Heart left ventricle (tissue), 13 donors: ENCODE results near the gene CIDEC.

Experiments used
- CTCF ChIP-seq, 12 donors: fragments of 200-600 bp; sonication (generic) in 4 of 12; IDR thresholded peaks; one replicate each; pipeline versions ENCODE4 v1.5.0 to v1.8.0; 2018 to 2022; ENCODE audit warnings: antibody characterized with exemption in 12 of 12, mild to moderate bottlenecking in 5 of 12
- POLR2A ChIP-seq, 2 donors: fragments of 450-650 bp; IDR thresholded peaks; one replicate each; pipeline ENCODE4 v1.6.1; 2017; ENCODE audit warnings: antibody characterized with exemption in 2 of 2, mild to moderate bottlenecking in 2 of 2, moderate library complexity in 2 of 2
- donor health status: ischemic (EF 13 %, LVEDD 7.1; RV severe dilation, severe dysfunction).
- donor health status: DM: no; HTN: yes; CAD: no.
- donor health status: DM: no; HTN: no; CAD: no.
- donor health status: ischemic (EF 25% LVEDD 6.9; RV normal size, moderate dysfunction).
- donor health status: ischemic (EF 25% LVEDD 5.7; RV mildly dilated, moderate dysfunction).
- donor health status: ischemic (EF 35%, LVEDD 5.7; RV mildly dilated, moderate dysfunction).
- donor health status: nonischemic (EF 11% LVEDD 7.7; RV severe dilation, severe dysfunction).
- donor health status: DM: yes; HTN: yes; CAD: no.
- donor health status: PGD.
- donor health status: ischemic (EF 29% LVEDD 5.4; RV normal size, mild dysfunction).
- donor health status: nonischemic (EF 23%, LVEDD 6.1; RV moderate dilation, normal function).

- TF ChIP-seq CTCF (IDR thresholded peaks at IDR 0.05) (peak in 2 of 12 donors; percentile 6), POLR2A (IDR thresholded peaks at IDR 0.05) (peak in 1 of 2 donors; percentile 82)
Measured at GRCh38 chr3:9916734-9917680, 37.0 kb upstream of the CIDEC start, which contains the start of gene IL17RC.
